Caco-2 (cell line): ENCODE measurements around the gene EXD3. TPM values are rescaled to one million over a fixed set of nuclear protein-coding genes. Genes with fewer than 3 reads are reported as not detected.
"Not testable (repeated sequence)": the region's sequence is repeated elsewhere in the genome, so short reads cannot be mapped to it uniquely, and the experiment has no call there.

Source experiments
- BruUV-seq: library from RNA; stranded (reverse); fragments of 400-500 nt; replicated peaks from 2 replicates; lab custom pipeline; 2021; lab: Mats Ljungman, UMichigan
- CTCF ChIA-PET: fragments of 300-600 bp; sonication (Branson Sonifier 250); formaldehyde crosslinking; loops from one replicate; lab custom pipeline; 2022; ENCODE audit warnings: antibody characterized with exemption; lab: Charles Lee
- POLR2A ChIA-PET: fragments of 300-600 bp; sonication (Branson Sonifier 250); formaldehyde crosslinking; loops from one replicate; lab custom pipeline; 2022; ENCODE audit warnings: antibody characterized with exemption; lab: Charles Lee
- DNase-seq, 2 experiments: peaks; one replicate each; pipeline versions ENCODE4 v3.0.0 to v3.0.0-alpha.2; 2020 to 2022
- H3K27me3 ChIP-seq: replicated peaks from 2 replicates; pipeline ENCODE4 v1.6.0; 2011; ENCODE audit warnings: low read length; ENCODE audit not compliant: control insufficient read depth, insufficient read depth
- H3K36me3 ChIP-seq: 2 replicates; pipeline ENCODE4 v1.5.1; 2011; ENCODE audit warnings: low read length; ENCODE audit not compliant: control insufficient read depth, insufficient read depth
- H3K4me1 ChIP-seq: fragments of 250-450 bp; sonication (Bioruptor Pico); 2 replicates; pipeline ENCODE4 v1.5.1; 2020; ENCODE audit warnings: mild to moderate bottlenecking
- H3K4me3 ChIP-seq: 2 replicates; pipeline ENCODE4 v1.5.1; 2011; ENCODE audit warnings: low read depth, mild to moderate bottlenecking, control low read depth, low read length
- H3K9me3 ChIP-seq: fragments of 250-450 bp; sonication (Bioruptor Pico); 2 replicates; pipeline ENCODE4 v1.5.1; 2020; ENCODE audit warnings: mild to moderate bottlenecking, moderate library complexity
- H3K27ac Mint-ChIP-seq: one replicate; pipeline ENCODE4 v1.8.0; 2022; ENCODE audit warnings: mixed read lengths; ENCODE audit not compliant: unreplicated experiment
- H3K27me3 Mint-ChIP-seq: one replicate; pipeline ENCODE4 v1.8.0; 2022; ENCODE audit warnings: mixed read lengths; ENCODE audit not compliant: insufficient read depth, unreplicated experiment
- H3K36me3 Mint-ChIP-seq: one replicate; pipeline ENCODE4 v1.8.0; 2022; ENCODE audit warnings: mild to moderate bottlenecking, mixed read lengths; ENCODE audit not compliant: insufficient read depth, unreplicated experiment
- H3K4me1 Mint-ChIP-seq: one replicate; pipeline ENCODE4 v1.8.0; 2022; ENCODE audit warnings: low read depth, mixed read lengths; ENCODE audit not compliant: unreplicated experiment
- H3K4me3 Mint-ChIP-seq: one replicate; pipeline ENCODE4 v1.8.0; 2022; ENCODE audit warnings: mild to moderate bottlenecking, moderate library complexity, mixed read lengths; ENCODE audit not compliant: unreplicated experiment
- H3K9me3 Mint-ChIP-seq: one replicate; pipeline ENCODE4 v1.8.0; 2022; ENCODE audit warnings: mixed read lengths; ENCODE audit not compliant: unreplicated experiment
- CTCF ChIP-seq, 2 experiments: fragments of 200-600 bp in 1 of 2; IDR thresholded peaks; 1 replicate in 1 of 2; 2 replicates in 1 of 2; pipeline versions ENCODE4 v1.5.1 to v1.8.0; 2011 to 2022; ENCODE audit warnings: antibody characterized with exemption in 1 of 2, control low read depth in 1 of 2, inconsistent platforms in 1 of 2, low read depth in 1 of 2, low read length in 1 of 2, mild to moderate bottlenecking in 1 of 2, moderate library complexity in 1 of 2; ENCODE audit not compliant: insufficient read depth in 1 of 2, severe bottlenecking in 1 of 2, unreplicated experiment in 1 of 2
- intact Hi-C: fragments of 100-400 bp; cut with micrococcal nuclease; formaldehyde crosslinking; loops from one replicate; pipeline ENCODE4 v1.10.0; 2022; ENCODE audit not compliant: unreplicated experiment
- total RNA-seq: library from RNA; stranded (reverse); gene quantifications from 2 replicates; pipeline ENCODE4 v1.2.3, GENCODE V29; 2022

EXD3 gene
- total RNA-seq, 1 experiment from 2014 or later = 10.9 TPM

GRCh38 chr9:137387114-137387890 is 35.7 kb downstream of the EXD3 start:
- Histone ChIP-seq H3K9me3 (no peaks in the 10 kb centered on the region), H3K27me3 (no peaks in the 10 kb centered on the region), H3K36me3 (no peaks in the 10 kb centered on the region), H3K4me1 (no peaks in the 10 kb centered on the region), H3K4me3 (no peak overlapping the region)
- H3K4me3 Mint-ChIP-seq = no peak overlapping the region
- no TSS peak for BruUV-seq
- peaks cover 5% of the 10 kb centered on the region for H3K36me3 Mint-ChIP-seq
- intact Hi-C loops = no loop called here
- no peak overlapping the region for H3K27ac Mint-ChIP-seq
- H3K4me1 Mint-ChIP-seq = no peaks in the 10 kb centered on the region
- POLR2A ChIA-PET = no interaction called here
- TF ChIP-seq CTCF (IDR thresholded peaks at IDR 0.05; ENCODE audit: insufficient read depth in 1 of 2, low read depth in 1 of 2, low read length in 1 of 2, severe bottlenecking in 1 of 2, unreplicated experiment in 1 of 2) = no peak
- no peaks in the 10 kb centered on the region for H3K9me3 Mint-ChIP-seq
- no peaks in the 10 kb centered on the region for H3K27me3 Mint-ChIP-seq
- CTCF ChIA-PET = no interaction called here
- no peak for DNase-seq

GRCh38 chr9:137386507-137387113 is 36.4 kb downstream of the EXD3 start:
- intact Hi-C loops, H3K27ac Mint-ChIP-seq, H3K4me3 Mint-ChIP-seq, BruUV-seq, H3K4me3 ChIP-seq, H3K9me3 ChIP-seq, POLR2A ChIA-PET, H3K4me1 ChIP-seq, CTCF ChIA-PET, H3K36me3 Mint-ChIP-seq, H3K9me3 Mint-ChIP-seq, DNase-seq, H3K4me1 Mint-ChIP-seq, H3K27me3 ChIP-seq, H3K36me3 ChIP-seq, H3K27me3 Mint-ChIP-seq: not testable (repeated sequence)

- no TSS peak for BruUV-seq
- Histone ChIP-seq H3K27me3 (no peaks in the 10 kb centered on the region), H3K36me3 (no peaks in the 10 kb centered on the region), H3K9me3 (no peaks in the 10 kb centered on the region), H3K4me1 (no peaks in the 10 kb centered on the region), H3K4me3 (no peak overlapping the region)
- ChIA-PET POLR2A (no interaction called here), CTCF (no interaction called here)
- intact Hi-C loops = no loop called here
- Mint-ChIP-seq H3K36me3 (no peaks in the 10 kb centered on the region), H3K27me3 (no peaks in the 10 kb centered on the region), H3K4me1 (no peaks in the 10 kb centered on the region), H3K27ac (no peak overlapping the region), H3K9me3 (no peaks in the 10 kb centered on the region), H3K4me3 (no peak overlapping the region)
- TF ChIP-seq CTCF (IDR thresholded peaks at IDR 0.05; ENCODE audit: insufficient read depth in 1 of 2, low read depth in 1 of 2, low read length in 1 of 2, severe bottlenecking in 1 of 2, unreplicated experiment in 1 of 2) = no peak
- no peak for DNase-seq
These were observed 37.8 kb downstream of the EXD3 start for GRCh38 chr9:137385061-137385655.
